Activated CD8-positive, alpha-beta memory T cell treated with anti-CD3 and anti-CD28 coated beads for 36 hours (primary cell): ENCODE data around the gene PTK6. TPM values are rescaled to one million over a fixed set of nuclear protein-coding genes. Genes with fewer than 3 reads are reported as not detected.

Experiments
- CTCF ChIA-PET: fragments of 350-600 bp; sonication (Branson Sonifier 250); formaldehyde crosslinking; loops from one replicate; lab custom pipeline; 2021; ENCODE audit warnings: antibody characterized with exemption; lab: Charles Lee
- POLR2A ChIA-PET: fragments of 350-600 bp; sonication (Branson Sonifier 250); formaldehyde crosslinking; loops from one replicate; lab custom pipeline; 2021; ENCODE audit warnings: antibody characterized with exemption; lab: Charles Lee
- total RNA-seq, 2 experiments: library from RNA; stranded (reverse); gene quantifications; one replicate each; pipeline ENCODE4 v1.2.3, GENCODE V29; 2021

The PTK6 gene
- total RNA-seq, 2 experiments from 2014 or later = 0.15 TPM

DNA sequence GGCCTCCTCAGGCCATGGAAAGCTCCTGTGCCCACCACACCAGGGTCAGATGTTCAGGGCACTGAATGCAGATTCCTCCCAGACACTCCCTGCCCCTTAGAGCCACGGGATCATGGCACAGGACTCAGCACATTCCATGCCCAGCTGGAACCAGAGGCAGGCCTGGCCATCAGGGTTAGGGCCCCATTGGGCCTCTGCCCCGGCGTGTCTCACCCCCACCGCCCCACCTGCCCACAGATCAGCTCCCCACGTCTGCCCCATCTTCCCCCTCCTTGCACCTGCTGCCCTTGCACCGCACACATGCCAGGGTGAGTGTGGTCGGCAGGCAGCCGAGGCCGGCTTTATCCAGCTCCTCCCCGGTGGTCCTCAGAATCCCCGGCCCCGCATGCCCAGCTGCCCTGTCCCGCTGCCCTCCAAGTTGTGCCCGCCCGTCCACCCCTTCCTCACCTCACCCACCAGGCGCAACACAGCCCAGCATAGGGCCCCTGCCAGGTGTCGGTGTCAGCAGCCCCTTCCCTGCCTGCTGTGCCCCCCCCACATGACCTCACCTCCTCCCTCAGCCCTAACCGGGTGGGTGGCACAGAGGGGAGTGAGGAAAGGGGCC lies 12.6 kb upstream of the PTK6 start:
- POLR2A ChIA-PET = no interaction called here
- CTCF ChIA-PET = interaction anchor here (0.6 to 1.1 kb wide), 2 partner anchors 12 to 422 kb away, joined by 3 read pairs; no protein-coding TSS in a partner anchor

DNA sequence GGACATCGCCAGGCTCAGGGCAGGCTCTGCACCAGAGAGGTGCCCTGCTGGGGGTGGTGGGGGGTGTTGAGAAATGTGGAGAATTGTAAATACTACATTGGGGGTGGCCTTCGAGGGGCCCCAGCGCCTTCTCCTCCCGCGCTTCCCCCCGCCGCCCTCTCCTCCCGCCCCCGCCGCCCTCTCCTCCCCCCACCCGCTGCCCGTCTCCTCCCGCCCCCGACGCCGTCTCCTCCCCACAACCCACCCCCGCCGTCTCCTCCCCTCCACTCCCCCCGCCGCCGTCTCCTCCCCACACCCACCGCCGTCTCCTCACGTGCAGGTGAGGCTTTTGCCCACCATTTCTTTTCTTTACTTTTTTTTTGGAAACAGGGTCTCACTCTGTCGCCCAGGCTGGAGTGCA lies 11.8 kb upstream of the PTK6 start:
- POLR2A ChIA-PET = no interaction called here
- CTCF ChIA-PET = interaction anchor here (0.6 kb wide), 1 partner anchor 422 kb away, joined by 3 read pairs; no protein-coding TSS in a partner anchor

DNA sequence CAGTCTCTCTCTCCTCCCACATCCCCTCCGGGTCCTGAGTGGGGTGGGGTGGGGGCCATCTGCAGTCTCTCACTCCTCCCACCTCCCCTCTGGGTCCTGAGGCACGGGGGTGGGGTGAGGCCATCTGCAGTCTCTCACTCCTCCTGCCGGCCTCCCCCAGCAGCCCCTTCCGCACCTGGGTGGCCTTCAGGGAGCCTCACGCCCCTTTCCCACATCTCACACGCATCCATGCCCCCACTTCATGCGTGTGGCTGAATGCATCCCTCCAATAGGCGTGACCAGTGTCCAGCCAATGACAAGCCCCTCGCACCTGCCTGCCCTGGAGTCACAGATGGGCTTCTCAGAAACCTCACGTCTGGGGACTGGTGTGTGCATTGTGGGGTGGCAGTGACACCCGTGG lies 11.4 kb upstream of the PTK6 start:
- ChIA-PET CTCF (no interaction called here), POLR2A (no interaction called here)

DNA sequence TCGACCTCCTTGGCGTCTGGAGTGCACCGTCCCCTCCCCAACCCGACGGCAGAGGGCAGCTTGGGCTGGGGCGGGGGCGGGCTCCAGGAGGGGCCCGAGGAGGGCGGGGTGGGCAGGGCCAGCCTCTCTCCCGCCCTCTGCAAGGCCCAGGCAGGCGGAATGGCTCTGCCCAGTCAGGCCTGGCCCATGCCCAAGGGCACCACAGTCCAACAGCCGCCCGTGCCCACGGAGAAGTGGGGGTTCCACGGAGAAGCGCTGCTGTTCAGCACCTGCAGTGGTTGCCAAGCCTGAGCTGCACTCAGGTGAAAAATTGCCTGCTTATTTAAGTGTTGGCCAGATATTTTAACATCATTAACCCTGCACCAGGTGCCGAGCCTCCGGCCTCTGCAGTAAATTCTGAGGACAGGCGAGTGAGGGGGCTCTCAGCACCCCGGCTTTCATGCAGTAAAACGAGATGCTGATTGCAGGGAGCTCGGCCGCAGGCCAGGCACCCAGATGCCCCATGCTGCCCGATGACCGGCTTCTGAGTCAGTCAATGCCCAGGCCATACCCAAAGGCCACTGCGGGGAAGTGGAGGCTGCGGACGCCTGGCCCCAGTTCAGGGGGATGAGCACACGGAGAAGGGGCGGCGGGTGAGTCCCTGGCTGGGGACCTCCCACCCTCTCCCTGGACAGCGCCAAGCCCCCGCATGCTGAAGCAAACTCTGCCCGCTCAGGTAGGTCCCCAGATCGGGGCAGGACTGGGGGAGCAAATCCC lies 10.7 kb upstream of the PTK6 start, which contains the start of gene SRMS:
Gene SRMS (minus strand): TSS at position 25 of the 756 bp plus-strand sequence. CDS start 286 bp downstream, outside the sequence.
- ChIA-PET CTCF (interaction anchor here (1.5 kb wide), 1 partner anchor 113 kb away, joined by 3 read pairs; no protein-coding TSS in a partner anchor), POLR2A (no interaction called here)

DNA sequence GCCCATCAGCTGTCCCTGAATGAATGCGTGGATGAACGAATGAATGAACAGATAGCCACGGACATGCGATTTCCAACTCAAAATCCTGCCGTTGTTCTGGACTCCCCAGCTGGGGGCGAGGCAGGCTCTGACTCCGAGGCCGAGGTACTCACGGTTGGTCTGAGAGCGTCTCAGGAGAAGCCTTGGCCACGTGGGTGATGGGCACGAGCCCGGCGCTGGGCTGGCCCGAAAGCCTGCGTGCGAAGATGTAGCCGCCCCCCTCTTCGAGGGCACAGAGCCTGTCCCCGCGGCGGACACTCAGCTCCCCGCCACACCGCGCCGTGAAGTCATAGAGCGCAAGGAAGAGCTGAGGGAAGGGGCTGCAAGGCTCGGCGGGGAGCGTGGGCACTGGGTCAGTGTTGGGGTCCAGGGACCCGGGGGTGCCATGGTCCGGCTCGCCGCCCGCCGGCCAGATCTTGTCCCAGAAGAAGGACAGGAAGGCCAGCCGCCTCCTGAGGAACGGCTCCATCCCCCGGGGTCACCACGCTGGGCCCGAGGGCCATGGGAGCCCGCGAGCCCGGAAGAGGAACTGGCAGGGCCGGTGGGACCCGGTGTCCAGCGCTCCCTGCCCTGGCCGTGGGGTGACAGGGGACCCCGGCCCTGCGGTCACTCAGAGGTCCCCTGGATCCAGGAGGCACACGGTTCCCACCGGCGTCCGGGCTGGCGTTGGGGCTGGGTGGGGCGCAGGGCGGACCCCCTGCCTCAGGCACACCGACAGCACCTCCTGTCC lies 10.0 kb upstream of the PTK6 start:
- POLR2A ChIA-PET = no interaction called here
- CTCF ChIA-PET = interaction anchor here (1.5 kb wide), 2 partner anchors 9 to 114 kb away, joined by 3 read pairs; partner anchors contain the start of gene PTK6

DNA sequence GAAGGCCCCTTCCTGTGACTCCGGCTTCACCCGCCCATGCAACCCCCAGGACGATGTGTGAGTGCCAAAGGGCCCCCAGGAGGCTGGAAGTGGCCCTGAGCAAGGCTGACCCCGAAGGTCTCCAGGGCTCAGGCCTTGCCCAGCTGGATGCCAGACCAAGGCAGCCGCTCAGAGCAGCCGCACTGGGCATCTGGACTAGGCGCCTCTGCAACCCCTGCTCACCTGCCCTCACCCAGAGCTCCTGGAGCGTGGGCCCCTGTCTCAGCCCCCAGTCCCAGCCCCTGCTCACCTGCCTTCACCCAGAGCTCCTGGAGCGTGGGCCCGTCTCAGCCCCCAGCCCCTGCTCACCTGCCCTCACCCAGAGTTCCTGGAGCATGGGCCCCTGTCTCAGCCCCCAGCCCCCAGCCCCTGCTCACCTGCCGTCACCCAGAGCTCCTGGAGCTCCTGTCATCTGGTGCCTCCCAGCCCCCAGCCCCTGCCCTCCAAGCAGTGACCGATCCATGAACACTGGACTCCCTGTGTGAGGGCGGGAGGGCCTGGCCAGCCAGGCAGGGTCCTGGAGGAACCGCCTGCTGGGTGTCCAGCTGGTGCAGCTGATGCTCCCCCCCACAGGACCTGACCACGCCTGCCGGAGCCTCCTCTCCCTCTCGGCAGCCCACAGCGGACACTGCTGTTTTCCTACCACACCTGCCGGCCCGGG lies 9.2 kb upstream of the PTK6 start:
- ChIA-PET POLR2A (interaction anchor here (1.0 kb wide), 1 partner anchor 192 kb away, joined by 3 read pairs; no protein-coding TSS in a partner anchor), CTCF (interaction anchor here (1.5 kb wide), 2 partner anchors 9 to 115 kb away, joined by 3 read pairs; partner anchors contain the start of gene PTK6)

DNA sequence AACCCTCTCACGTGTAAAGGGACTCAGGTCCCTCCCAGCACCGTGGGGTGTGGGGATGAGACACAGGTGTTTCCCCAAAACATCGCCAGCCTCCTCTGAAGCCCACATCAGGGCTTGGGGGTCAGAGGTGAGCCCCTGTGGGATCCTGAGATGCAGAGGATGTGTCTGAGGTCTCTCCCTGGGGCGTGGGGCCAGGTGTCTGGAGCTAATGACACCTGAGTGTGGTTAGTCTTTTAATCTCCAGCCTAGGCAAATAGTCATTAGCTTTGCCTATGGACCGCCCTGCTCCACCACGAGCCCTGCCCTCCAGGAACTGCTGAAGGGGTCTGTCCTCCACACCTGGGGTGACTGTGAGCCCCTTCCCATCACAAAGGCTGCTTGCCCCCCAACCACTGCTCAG lies 8.6 kb upstream of the PTK6 start:
- POLR2A ChIA-PET = interaction anchor here (1.0 kb wide), 1 partner anchor 192 kb away, joined by 3 read pairs; no protein-coding TSS in a partner anchor
- CTCF ChIA-PET = interaction anchor here (1.5 kb wide), 1 partner anchor 8 kb away, joined by 3 read pairs; the partner anchor contains the start of gene PTK6

DNA sequence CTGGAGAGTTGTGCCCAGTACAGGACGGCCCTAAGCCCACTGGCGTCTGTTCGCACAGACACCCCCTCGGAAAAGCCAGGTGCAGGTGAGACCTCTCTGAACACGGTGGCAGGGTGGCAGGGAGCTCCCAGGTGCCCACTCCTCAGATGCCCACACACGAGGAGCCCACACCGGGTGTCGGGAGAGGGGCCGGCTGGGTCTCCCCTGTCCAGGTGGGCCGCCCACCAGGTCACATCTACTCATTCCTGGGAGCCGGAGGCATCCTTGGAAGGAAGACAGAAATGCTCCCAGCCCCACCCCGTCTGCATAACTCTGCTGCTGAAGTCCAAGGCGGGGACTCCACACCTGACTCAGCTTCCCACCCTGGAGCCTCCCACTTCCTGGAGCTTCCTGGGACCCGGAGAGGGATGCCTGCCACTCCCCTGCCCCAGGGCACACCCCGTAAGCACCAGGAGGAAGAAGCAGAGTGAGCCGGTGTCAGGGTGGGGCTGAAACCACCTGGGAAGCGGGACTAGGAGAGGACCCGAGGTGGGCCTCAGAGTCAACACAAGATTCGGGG lies 7.9 kb upstream of the PTK6 start:
- CTCF ChIA-PET = no interaction called here
- POLR2A ChIA-PET = interaction anchor here (1.0 kb wide), 1 partner anchor 193 kb away, joined by 3 read pairs; no protein-coding TSS in a partner anchor

DNA sequence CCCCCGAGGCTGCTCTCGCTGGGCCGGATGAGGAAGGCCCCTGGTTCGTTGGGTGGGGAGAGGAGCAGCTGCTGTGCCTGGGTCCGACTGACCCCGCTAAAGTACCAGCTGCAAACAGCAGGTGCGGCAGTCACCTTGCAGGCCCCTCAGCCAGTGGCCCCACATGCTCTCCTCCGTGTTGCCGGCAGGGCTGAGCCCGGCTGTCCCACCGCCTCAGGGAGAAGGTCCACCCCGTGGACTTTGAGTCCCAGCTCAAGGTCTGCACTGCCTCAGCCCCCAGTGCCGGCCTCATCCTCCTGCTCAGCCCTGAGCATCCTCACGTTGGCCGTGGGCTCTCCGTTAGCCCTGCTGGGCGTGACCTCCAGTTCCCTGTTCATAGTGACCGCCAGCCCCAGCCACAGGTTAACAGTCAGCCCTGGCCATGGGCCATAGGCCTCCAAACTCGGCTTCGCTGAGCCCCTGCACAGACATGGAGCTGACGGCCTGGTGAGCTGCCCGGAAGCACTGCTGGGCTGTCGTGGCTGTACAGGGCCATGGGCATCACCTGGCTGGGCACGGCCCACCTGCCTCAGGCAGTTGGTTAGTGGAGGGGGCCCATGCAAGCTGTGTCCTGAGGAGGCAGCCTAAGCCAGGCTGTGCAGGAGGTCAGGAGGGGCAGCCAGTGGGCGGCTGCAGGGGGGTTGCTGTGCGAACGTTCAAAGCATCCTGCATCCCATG lies 7.2 kb upstream of the PTK6 start:
- ChIA-PET POLR2A (no interaction called here), CTCF (interaction anchor here (1.0 kb wide), 1 partner anchor 48 kb away, joined by 3 read pairs; no protein-coding TSS in a partner anchor)

DNA sequence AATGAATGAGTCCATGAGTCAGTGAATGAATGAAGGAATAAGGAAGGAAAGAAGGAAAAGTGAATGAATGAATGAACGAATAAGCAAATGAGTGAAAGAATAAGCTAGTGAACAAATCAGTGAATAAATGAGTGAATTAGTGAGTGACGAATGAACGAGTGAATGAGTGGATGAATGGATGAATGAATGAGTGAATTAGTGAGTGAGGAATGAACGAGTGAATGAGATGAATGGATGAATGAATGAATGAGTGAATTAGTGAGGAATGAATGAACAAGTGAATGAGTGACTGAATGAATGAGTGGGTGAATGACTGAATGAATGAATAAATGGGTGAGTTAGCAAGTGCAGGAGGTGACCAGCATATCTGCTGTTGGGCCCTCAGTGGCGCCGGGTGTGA lies 6.6 kb upstream of the PTK6 start:
- CTCF ChIA-PET = interaction anchor here (1.0 kb wide), 1 partner anchor 47 kb away, joined by 3 read pairs; no protein-coding TSS in a partner anchor

DNA sequence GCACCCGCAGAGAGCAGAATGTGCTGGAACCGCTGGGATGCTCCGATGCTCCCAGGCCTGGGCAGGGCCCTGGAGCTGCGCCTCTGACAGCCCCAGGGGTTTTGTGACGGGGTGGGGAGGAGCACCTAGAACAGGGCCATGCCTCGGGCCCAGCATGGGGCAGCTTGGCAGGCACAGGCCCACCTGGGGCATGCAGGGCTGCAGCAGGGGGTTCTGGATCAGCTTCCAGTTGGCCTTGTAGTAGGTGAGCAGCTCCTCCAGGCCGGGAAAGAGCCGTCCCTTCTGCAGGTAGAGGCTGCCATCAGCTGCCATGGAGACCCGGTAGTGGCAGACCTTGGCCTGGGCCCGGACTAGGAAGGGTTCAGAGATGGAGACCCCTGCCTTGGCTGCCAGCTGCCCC lies 6.0 kb upstream of the PTK6 start:
- POLR2A ChIA-PET = no interaction called here
- CTCF ChIA-PET = no interaction called here

More for the DNA sequence above, 6.6 kb upstream of the PTK6 start:
- POLR2A ChIA-PET = interaction anchor here (0.6 kb wide), 1 partner anchor 82 kb away, joined by 7 read pairs; no protein-coding TSS in a partner anchor

DNA sequence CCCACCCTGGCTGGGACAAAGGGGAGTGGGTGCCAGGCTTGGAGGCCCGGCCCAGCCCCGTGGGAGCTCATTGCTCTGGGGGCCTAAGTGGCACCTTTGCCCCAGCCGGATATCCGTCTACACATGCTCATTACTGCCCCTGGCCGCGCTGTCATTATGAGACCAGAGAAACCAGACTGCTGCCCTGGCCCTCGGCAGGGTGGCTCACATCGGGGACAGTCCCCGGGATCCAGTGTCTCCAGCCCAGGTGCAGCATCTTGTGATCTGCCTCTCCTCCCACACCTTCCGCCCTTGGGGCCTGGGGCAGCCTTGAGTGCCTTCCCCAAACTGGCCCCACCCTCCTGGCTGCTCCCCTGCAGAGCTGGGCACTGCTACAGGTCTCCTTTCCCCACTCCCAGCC lies 5.5 kb upstream of the PTK6 start:
- CTCF ChIA-PET = no interaction called here

DNA sequence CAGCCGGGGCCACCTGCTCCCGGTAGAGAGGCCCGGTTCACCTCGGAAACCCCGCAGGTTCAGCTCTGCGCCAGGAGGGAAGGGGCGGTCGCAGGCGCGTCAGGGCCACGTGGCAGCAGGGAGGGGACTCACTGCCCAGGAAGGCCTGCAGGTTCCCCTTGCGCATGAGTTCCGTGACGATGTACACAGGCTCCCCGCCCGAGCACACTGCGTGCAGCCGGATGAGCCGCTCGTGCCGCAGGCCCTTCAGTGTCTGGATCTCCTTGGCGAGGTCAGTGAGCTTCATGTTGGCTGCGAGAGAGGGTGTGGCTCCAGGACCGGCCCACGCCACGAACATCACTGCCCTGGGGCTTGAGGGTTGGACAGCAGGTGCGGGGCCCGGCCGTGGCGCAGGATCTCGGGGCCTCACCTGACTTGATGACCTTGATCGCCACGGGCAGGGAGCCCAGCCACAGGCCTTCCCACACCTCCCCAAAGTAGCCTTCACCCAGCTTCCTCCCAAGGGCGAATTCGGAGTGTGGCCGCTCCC lies 4.9 kb upstream of the PTK6 start:
- CTCF ChIA-PET = no interaction called here

More for the DNA sequence above, 5.5 kb upstream of the PTK6 start:
- POLR2A ChIA-PET = no interaction called here

DNA sequence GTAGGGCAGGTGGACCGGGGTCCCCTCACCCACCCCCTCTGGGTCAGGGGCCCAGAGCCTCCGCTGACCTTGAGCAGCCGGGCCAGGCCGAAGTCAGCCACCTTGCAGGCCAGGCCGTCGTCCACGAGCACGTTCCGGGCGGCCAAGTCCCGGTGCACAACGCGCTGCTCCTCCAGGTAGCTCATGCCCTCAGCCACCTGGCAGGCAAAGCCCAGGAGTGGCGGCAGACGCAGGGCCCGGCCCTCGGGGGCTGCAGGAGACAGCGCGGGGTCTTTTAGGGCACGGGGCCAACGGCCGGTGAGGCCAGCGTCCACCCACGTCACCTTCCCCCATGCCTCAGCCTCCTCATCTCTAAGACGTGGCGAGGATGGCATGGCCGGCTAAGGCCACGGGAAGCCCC lies 4.2 kb upstream of the PTK6 start:
- ChIA-PET CTCF (interaction anchor here (0.6 kb wide), 1 partner anchor 91 kb away, joined by 3 read pairs; no protein-coding TSS in a partner anchor), POLR2A (no interaction called here)

More for the DNA sequence above, 4.9 kb upstream of the PTK6 start:
- POLR2A ChIA-PET = no interaction called here

DNA sequence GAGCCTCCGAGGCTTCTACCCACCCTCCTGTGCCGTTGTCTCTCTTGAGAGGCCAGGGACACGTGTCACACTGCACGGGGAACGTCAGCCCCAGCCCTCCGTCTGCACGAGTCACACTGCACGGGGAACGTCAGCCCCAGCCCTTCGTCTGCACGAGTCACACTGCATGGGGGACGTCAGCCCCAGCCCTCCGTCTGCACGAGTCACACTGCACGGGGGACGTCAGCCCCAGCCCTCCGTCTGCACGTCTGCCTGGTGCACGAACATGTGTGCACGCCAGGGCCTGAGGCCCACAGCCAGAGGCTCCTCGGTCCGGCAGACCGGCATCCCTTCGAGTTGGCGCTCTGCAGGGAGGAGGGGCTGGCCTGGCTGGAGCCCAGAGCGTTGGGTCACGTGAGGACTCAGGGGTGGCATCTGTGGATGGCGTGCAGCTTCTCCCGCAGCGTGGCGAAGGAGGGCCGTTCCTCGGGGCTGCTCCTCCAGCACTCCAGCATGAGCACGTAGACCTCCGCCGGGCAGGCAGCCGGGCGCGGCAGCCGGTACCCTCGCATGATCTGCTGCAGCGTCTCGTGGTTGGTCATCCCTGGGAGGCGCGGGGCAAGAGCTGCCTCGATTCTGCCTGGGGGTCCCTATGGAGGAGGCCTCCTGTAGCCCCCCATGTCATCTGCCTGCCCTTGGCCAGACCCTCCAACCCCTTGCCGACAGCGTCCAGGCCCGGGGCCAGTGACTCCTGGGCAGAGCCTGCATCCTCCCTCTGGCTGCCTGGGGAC lies 3.4 kb upstream of the PTK6 start:
- CTCF ChIA-PET = interaction anchor here (0.6 to 1.2 kb wide), 3 partner anchors 92 to 323 kb away, joined by 3 read pairs; no protein-coding TSS in a partner anchor
- POLR2A ChIA-PET = no interaction called here
